ENCODE results near the gene TAS2R50.

DNA sequence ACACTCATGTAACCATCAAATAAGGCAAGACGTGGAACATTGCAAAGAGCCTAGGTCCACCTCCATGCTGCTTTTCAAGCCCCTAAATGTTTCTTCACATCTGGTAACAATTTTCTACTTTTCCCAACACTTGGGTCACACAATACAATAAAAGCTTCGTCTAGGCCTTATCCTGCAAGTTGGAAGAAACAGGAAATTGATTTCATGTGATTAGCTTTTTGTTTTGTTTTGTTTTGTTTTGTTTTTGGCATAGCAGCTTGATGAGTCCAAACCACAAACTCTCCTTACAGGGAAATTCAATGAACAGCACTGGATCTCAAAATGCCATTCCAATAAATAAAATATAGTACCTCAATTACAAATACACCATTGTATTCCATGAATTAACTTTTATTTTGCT, 19.3 kb downstream of the TAS2R50 start:
- TF ChIP-seq, protein P1, sequence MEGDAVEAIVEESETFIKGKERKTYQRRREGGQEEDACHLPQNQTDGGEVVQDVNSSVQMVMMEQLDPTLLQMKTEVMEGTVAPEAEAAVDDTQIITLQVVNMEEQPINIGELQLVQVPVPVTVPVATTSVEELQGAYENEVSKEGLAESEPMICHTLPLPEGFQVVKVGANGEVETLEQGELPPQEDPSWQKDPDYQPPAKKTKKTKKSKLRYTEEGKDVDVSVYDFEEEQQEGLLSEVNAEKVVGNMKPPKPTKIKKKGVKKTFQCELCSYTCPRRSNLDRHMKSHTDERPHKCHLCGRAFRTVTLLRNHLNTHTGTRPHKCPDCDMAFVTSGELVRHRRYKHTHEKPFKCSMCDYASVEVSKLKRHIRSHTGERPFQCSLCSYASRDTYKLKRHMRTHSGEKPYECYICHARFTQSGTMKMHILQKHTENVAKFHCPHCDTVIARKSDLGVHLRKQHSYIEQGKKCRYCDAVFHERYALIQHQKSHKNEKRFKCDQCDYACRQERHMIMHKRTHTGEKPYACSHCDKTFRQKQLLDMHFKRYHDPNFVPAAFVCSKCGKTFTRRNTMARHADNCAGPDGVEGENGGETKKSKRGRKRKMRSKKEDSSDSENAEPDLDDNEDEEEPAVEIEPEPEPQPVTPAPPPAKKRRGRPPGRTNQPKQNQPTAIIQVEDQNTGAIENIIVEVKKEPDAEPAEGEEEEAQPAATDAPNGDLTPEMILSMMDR (conservative IDR thresholded peaks at IDR 0.05; ENCODE audit: low read depth, low read length), result no peak
- no peak for TF ChIP-seq EZH2 (IDR thresholded peaks at IDR 0.05; ENCODE audit: borderline replicate concordance, low read depth, low read length, poor library complexity, severe bottlenecking)
